Measurements from ENCODE around the gene RUBCNL. TPM values are rescaled to one million over a fixed set of nuclear protein-coding genes. Genes with fewer than 3 reads are reported as not detected.

Gene RUBCNL
- polyA plus RNA-seq, 1 donor (not counting 4 experiments of a cell fraction or from before 2014, with no cell fraction given): 0.12 TPM

DNA sequence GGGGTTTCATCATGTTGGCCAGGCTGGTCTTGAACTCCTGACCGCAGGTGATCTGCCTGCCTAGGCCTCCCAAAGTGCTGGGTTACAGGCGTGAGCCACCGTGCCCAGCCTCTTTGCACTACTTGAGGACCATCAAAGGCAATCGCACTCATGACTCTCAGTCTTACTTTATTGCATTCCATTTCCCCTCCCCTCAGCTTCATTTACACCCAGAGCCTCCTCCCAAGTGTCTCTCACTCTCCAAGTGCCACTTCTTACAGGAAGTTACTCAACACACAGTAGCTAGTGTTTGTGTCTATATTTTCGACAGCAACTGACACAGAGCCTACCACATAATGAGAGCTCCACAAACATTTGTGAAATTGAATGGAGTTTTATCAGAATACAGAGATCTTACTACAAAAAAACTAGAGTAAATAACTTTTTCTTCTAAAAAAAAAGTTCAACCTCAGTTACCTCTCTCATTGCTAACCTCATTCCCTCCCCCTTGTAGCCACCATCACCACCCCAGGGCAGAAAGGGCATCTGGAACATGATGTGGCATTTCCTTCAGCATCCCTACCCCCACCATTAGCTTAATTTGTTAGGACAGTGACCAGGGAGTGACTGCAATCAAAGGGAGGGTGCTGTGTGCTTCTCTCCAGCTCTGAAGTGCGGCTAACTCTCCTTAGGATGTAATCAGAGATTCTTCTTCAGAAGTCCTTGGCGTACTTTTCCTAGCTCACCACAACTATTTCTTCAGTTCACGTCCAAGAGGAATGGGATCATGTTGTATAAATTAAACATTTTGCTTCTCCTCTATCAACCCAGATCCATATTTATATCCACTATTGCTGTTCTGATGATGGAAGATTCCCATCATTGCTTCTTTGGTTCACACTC lies 17.0 kb upstream of the RUBCNL start:
- Histone ChIP-seq H3K4me1 (ENCODE audit: control insufficient read depth, extremely low read depth, insufficient read depth, low read length) (no peaks in the 10 kb centered on the region), H3K9ac (ENCODE audit: control insufficient read depth, extremely low read depth, insufficient read depth, low read length) (no peak overlapping the region), H3K9me1 (ENCODE audit: control insufficient read depth, extremely low read depth, insufficient read depth, low read length) (no peaks in the 10 kb centered on the region), H3K9me3 (ENCODE audit: control insufficient read depth, low read depth, low read length) (no peaks in the 10 kb centered on the region), H3K27me3 (ENCODE audit: control insufficient read depth, extremely low read depth, insufficient read depth, low read length) (peaks cover 4% of the 10 kb centered on the region), H4K20me1 (ENCODE audit: control insufficient read depth, extremely low read depth, insufficient read depth, low read length) (no peaks in the 10 kb centered on the region), H3K27ac (ENCODE audit: control insufficient read depth, insufficient read depth, low read length) (no peak overlapping the region), H3K36me3 (ENCODE audit: control insufficient read depth in 2 of 2, extremely low read depth in 1 of 2, insufficient read depth in 2 of 2, low read length in 2 of 2) (no peaks in the 10 kb centered on the region), H3K79me2 (ENCODE audit: control insufficient read depth, insufficient read depth, low read length) (no peaks in the 10 kb centered on the region), H3K4me3 (ENCODE audit: control insufficient read depth in 2 of 3, extremely low read depth in 1 of 3, insufficient read depth in 2 of 3, low read depth in 1 of 3, low read length in 3 of 3) (no peak overlapping the region), H2AFZ (ENCODE audit: control insufficient read depth, low read length) (no peak overlapping the region), H3K4me2 (ENCODE audit: control insufficient read depth, extremely low read depth, insufficient read depth, low read depth, low read length) (no peak overlapping the region)
- TF ChIP-seq, protein P1, sequence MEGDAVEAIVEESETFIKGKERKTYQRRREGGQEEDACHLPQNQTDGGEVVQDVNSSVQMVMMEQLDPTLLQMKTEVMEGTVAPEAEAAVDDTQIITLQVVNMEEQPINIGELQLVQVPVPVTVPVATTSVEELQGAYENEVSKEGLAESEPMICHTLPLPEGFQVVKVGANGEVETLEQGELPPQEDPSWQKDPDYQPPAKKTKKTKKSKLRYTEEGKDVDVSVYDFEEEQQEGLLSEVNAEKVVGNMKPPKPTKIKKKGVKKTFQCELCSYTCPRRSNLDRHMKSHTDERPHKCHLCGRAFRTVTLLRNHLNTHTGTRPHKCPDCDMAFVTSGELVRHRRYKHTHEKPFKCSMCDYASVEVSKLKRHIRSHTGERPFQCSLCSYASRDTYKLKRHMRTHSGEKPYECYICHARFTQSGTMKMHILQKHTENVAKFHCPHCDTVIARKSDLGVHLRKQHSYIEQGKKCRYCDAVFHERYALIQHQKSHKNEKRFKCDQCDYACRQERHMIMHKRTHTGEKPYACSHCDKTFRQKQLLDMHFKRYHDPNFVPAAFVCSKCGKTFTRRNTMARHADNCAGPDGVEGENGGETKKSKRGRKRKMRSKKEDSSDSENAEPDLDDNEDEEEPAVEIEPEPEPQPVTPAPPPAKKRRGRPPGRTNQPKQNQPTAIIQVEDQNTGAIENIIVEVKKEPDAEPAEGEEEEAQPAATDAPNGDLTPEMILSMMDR (optimal IDR thresholded peaks at IDR 0.05 in 1 of 3, IDR thresholded peaks at IDR 0.05 in 1 of 3, conservative IDR thresholded peaks at IDR 0.05 in 1 of 3; ENCODE audit: extremely low read depth in 1 of 3, insufficient read depth in 2 of 3, low read length in 3 of 3): no peak
- no peak for TF ChIP-seq EZH2 (IDR thresholded peaks at IDR 0.05; ENCODE audit: low read length)
- DNase-seq (ENCODE audit: low read depth, low spot score): no peak
- FAIRE-seq: no peak
- dilution Hi-C loops (cut with MboI; ENCODE audit: extremely low pct_ligation_motif_present, low sequenced_read_pairs): no loop called here

DNA sequence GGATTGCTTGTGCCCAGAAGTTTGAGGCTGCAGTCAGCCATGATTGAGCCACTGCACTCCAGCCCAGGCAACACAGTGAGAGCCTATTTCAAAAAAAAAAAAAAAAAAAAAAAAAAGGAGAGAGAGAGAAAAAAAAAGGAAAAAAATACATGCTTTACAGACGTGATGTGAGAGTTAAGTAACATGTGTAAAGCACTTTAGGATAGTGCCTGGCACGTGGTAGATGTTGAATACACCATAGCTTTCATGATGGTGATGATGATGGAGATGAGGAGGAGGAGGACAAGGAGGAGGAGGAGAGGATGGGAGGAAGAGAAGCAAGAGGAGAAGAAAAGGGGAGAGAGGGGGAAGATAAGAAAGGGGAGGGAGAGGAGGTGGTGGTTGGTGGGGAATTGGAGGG lies 15.1 kb upstream of the RUBCNL start:
- dilution Hi-C loops (cut with MboI; ENCODE audit: extremely low pct_ligation_motif_present, low sequenced_read_pairs): no loop called here
- DNase-seq (ENCODE audit: low read depth, low spot score): no peak
- H3K4me1 ChIP-seq (ENCODE audit: control insufficient read depth, extremely low read depth, insufficient read depth, low read length): no peaks in the 10 kb centered on the region
- H3K4me3 ChIP-seq (ENCODE audit: control insufficient read depth in 2 of 3, extremely low read depth in 1 of 3, insufficient read depth in 2 of 3, low read depth in 1 of 3, low read length in 3 of 3): no peak overlapping the region
- no peak overlapping the region for H3K27ac ChIP-seq (ENCODE audit: control insufficient read depth, insufficient read depth, low read length)
- TF ChIP-seq, protein P1 (optimal IDR thresholded peaks at IDR 0.05 in 1 of 3, IDR thresholded peaks at IDR 0.05 in 1 of 3, conservative IDR thresholded peaks at IDR 0.05 in 1 of 3; ENCODE audit: extremely low read depth in 1 of 3, insufficient read depth in 2 of 3, low read length in 3 of 3): no peak
- TF ChIP-seq EZH2 (IDR thresholded peaks at IDR 0.05; ENCODE audit: low read length): no peak
- no peak overlapping the region for H3K4me2 ChIP-seq (ENCODE audit: control insufficient read depth, extremely low read depth, insufficient read depth, low read depth, low read length)
- H3K79me2 ChIP-seq (ENCODE audit: control insufficient read depth, insufficient read depth, low read length): no peaks in the 10 kb centered on the region
- no peak overlapping the region for H2AFZ ChIP-seq (ENCODE audit: control insufficient read depth, low read length)
- H3K9me1 ChIP-seq (ENCODE audit: control insufficient read depth, extremely low read depth, insufficient read depth, low read length): no peaks in the 10 kb centered on the region
- no peaks in the 10 kb centered on the region for H3K9me3 ChIP-seq (ENCODE audit: control insufficient read depth, low read depth, low read length)
- H3K27me3 ChIP-seq (ENCODE audit: control insufficient read depth, extremely low read depth, insufficient read depth, low read length): peaks cover 4% of the 10 kb centered on the region
- no peak for FAIRE-seq
- no peaks in the 10 kb centered on the region for H4K20me1 ChIP-seq (ENCODE audit: control insufficient read depth, extremely low read depth, insufficient read depth, low read length)
- no peak overlapping the region for H3K9ac ChIP-seq (ENCODE audit: control insufficient read depth, extremely low read depth, insufficient read depth, low read length)
- no peaks in the 10 kb centered on the region for H3K36me3 ChIP-seq (ENCODE audit: control insufficient read depth in 2 of 2, extremely low read depth in 1 of 2, insufficient read depth in 2 of 2, low read length in 2 of 2)

Data from keratinocyte (primary cell).